ENCODE data around the gene CDR2.
"Not testable (repeated sequence)": the region's sequence is repeated elsewhere in the genome, so short reads cannot be mapped to it uniquely, and the experiment has no call there.

The CDR2 gene

DNA sequence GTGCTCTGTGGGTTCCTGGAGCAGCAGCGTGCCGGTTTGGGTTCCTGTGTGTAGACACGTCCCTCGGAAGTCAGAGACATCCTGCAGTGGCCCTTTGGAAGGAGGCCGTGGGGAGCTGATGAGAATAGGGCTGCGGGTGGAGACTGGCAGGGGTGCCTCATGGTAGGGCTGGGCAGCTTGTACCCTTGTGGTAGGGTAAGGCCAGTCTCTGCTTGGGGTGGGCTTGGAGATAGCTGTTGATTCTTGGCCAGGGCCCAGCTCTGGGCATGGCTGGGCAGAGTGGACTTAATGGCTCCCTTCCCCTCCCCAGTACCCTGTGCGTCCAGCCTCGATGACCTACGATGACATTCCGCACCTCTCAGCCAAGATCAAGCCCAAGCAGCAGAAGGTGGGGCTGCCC lies 66.6 kb downstream of the CDR2 start:
- DNase-seq (ENCODE audit: low read depth), result no peak

DNA sequence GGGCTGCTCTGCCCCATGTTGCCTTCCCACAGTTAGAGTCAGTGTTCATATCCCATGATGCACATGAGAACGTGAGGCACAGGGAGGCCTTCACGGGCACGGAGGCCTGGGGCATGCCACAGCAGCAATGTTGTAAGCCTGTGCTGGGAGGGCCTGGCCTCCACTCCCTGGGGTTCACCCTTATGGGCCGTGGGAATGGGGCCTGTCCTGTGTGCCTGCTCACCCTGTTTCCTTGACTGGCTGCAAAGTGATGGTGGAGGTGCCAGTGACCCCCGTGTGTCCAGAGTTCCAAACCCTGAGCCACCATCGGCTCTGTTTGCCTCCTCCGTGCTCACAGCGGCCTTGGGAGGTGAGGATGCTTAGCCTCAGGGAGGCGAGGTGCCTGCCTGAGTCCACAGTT lies 67.6 kb downstream of the CDR2 start:
- no peak for DNase-seq (ENCODE audit: low read depth)

DNA sequence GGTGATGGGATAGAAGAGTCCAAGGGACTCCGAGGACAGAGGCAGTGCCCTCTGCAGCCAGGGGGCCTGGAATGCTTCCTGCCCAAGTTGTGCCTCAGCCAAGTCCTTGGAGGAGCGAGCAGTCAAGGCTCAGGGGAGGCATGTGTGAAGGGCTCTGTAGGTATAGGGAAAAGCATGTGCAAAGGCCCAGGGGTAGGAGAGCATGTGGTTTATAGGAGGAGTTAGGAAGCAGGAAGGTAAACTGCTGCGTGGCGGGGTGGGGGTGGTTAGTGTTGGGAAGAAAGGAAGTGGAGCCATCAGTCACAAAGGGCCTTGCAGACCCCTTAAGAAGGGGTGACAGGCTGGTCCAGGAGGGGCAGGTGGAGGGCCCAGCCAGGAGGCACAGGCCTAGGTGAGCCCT lies 70.0 kb downstream of the CDR2 start:
- DNase-seq (ENCODE audit: low read depth), result no peak

- no peak for DNase-seq (ENCODE audit: low read depth)
Observed at GRCh38 chr16:22302776-22303363, 71.5 kb downstream of the CDR2 start.

DNA sequence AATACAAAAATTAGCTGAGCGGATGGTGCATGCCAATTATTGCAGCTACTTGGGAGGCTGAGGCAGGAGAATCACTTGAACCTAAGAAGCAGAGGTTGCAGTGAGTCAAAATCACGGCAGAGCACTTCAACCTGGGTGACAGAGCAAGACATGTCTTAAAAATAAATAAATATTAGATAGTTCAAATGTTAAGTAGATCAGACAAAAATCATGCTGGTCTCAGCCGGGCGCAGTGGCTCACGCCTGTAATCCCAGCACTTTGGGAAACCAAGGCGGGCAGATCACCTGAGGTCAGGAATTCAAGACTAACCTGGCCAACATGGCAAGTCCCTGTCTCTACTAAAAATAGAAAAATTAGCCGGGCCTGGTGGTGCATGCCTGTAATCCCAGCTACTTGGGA lies 73.0 kb downstream of the CDR2 start:
- DNase-seq (ENCODE audit: low read depth), result not testable (repeated sequence)

DNA sequence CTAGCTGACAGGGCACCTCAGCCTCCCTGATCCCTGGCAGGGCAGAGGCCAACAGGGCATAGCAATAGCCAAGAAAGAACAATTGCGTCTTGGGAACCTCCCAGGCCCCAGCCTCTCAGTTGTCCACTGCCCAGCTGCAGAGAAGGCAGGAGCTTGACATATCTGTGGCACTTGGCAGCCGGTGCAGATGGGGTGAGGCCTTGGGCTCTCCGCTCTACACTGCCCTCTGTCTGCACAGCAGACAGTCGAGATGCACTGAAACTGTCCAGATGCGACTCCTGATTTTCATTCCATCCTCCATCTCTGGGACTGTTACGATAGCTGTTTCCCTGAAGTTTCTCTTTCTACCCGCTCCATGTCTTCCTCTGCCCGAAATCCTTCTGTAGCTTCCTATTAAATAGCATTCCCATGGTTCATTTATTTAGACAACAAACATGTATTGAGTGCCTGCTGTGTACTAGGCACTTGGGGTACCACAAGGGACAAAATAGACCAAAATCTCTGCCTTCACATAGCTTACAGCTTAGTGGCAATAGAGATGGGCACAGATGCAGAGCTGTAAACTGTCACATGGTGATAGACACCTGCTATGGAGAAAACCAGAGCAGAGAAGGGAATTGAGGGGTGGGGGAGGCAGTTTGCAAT lies 73.9 kb downstream of the CDR2 start:
- no peak for DNase-seq (ENCODE audit: low read depth)

DNA sequence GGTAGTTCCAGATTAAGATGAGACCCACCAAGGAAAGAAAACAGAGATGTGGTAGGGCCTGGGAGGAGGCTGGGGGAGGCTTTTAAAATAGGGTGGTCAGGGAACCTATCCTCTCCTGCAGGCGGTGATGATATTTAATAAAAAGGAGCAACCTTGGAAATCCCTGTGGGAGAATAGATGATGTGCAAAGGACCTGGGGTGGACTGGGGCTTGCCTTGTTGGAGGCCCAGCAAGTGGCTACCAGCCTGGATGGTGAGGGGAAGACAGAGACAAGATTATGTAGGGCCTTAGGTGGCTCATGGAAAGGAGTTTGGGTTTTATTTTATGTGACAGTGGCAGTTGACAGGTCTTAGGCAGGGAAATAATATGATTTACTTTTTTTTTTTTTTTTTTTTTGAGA lies 75.4 kb downstream of the CDR2 start:
- DNase-seq (ENCODE audit: low read depth), result no peak

DNA sequence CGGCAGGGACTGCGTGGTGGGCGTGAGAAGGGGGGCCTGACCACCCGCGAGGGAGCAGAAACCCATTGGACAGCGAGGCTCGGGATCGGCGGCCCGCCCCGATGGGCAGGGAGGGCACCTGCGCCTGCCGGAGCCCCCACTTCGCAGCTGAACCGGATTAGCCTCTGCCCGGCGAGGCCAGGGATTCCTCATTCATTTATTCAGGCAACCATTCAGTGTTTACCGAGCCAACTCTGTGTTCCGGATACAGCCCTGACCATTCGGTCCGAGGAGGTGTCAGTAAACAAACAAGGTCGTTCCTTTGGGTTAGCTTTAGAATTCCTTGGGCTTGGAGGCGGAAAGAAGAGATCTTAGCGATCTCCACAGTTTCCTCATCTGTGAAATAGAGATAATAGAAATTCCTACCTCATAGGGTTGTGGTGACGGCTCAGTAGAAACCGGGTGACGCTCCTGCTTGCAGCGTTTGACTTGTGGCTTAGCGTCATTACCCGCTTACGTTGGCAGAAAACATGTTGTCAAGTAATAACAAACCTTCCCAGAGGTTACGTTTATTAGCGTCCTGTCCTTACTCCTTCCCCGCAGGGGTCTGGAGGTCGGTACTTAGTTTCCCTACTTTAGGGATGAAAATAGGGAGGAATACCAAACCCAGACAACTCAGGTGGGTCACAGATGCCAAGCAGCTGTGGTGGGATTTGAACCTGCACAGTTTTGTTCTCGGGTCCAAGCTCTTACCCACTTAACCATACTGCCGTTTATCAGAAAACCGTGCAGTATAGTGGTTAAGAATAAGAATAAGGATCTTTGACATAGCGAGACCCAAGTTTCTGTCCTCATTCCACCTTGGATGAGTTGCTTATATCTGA lies 76.3 kb downstream of the CDR2 start:
- DNase-seq (ENCODE audit: low read depth), result peak; percentile 39

- DNase-seq (ENCODE audit: low read depth), result peak; percentile 100
Observed at GRCh38 chr16:22297114-22297870, 77.1 kb downstream of the CDR2 start, which contains the start of gene POLR3E. TSS of gene POLR3E (plus strand) at chr16:22297409. CDS start at chr16:22302969, 5,560 bp downstream.

DNA sequence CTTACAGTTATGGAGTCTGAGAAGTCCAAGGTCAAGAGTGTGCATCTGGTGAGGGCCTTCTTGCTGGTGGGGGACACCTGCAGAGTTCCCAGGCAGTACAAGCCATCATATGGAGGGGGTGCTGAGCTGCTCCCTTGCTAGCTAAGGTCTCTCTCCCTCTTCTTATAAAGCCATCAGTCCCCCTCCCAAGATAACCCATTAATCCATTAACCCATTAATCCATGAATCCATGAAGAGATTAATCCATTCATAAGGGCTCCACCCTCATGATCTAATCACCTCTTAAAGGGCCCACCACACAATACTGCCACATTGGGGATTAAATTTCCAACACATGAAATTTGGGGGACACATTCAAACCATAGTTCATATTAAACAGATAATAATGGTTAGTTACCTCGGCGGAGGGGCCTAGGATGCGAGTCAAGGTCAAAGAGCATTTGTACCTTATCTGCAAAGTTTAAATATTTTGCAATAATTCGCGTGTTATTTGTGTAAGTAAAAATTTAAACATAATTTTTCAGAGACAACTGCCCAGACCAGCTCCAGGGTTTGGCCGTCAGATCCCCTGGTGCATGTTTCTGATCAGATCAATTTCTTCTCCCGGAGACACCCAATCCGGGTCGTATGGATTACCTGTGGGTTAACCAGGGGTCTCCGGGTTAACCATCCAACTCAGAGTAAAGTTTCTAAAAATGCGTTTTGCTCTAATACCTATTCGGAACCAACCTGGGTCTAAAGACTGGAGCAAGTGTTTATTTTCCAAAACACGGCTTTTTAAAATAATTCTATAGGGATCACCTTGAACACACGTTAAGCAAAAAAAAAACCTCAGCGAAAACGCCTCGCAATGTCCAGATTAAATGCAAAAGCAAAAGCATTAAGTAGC lies 78.0 kb downstream of the CDR2 start:
- no peak for DNase-seq (ENCODE audit: low read depth)

All from stimulated activated CD8-positive, alpha-beta memory T cell treated with anti-CD3 and anti-CD28 coated beads, Interleukin-4, amount 100 ng/mL, for 24 hours (primary cell).